SH-SY5Y (cell line): Measurements from ENCODE around the gene STAB1.
A peak's percentile ranks its signal among the peaks of the same experiment; 100 is the strongest.

Experiments
- GATA2 ChIP-seq: IDR thresholded peaks from 2 replicates; pipeline ENCODE4 v1.6.1; 2011; ENCODE audit warnings: mild to moderate bottlenecking, low read depth, low read length
- GATA3 ChIP-seq: IDR thresholded peaks from 2 replicates; pipeline ENCODE4 v1.6.1; 2011; ENCODE audit warnings: low read depth, mild to moderate bottlenecking, low read length, moderate library complexity

GRCh38 chr3:52547143-52547542 lies 52.0 kb downstream of the STAB1 start:
- peak; percentile 50; the same call in 1 of the 2 replicates for TF ChIP-seq GATA3
- peak; percentile 41; the same call in 1 of the 2 replicates for TF ChIP-seq GATA2
